ENCODE data around the gene XRCC1.
"Not testable (repeated sequence)": the region's sequence is repeated elsewhere in the genome, so short reads cannot be mapped to it uniquely, and the experiment has no call there.

XRCC1 gene

DNA sequence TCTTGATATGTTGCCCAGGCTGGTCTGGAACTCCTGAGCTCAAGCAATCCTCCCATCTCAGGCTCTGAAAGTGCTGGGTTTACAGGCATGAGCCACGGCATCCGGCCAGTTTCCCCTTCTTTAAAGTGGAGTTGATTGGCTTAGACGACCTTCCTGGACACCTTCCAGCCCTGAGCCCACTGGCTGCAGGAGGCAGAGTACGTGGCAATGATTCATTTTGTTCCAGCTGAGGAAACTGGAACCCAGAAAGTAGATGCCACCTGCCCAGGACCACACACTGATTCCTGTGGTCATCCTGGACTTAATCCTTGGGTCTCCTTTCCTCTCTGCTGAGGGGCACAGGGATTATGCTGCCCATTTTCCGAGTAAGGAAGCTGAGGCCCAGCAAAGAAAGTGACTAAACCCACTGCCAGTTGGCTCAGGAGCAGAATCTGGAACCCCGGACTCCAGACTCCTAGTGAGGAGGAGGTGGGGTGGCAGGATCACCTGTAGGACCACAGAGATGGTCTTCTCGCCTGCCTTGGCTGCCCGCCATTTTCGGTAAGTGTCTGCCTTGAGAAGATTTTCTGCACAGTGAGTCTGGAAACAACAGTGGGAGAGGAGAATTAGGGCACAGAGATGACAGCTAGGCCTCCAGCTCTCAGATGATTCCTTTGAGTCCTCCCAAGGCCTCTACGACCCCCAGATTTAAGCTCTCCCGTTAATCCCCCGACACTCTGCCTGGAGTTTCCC is 737 bp downstream of the XRCC1 start:
- DNase-seq = no peak

DNA sequence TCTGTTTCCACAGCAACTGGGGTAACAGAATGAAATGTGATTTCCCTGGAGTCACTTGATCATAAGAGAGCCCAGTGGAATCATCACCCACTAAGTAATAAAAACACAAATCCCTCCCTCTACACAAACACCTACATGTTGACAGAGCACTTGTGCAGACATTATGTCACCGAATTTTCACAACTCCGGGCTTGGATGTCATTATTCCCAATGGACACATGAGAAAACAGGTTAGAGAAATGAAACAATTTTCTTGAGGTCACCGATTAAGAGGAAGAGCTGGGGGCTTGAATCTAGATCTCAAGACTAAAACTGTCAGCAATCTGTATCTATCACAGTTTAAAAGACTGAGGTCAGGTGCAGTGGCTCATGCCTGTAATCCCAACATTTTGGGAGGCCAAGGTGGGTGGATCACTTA is 3.1 kb downstream of the XRCC1 start:
- no peak for DNase-seq

DNA sequence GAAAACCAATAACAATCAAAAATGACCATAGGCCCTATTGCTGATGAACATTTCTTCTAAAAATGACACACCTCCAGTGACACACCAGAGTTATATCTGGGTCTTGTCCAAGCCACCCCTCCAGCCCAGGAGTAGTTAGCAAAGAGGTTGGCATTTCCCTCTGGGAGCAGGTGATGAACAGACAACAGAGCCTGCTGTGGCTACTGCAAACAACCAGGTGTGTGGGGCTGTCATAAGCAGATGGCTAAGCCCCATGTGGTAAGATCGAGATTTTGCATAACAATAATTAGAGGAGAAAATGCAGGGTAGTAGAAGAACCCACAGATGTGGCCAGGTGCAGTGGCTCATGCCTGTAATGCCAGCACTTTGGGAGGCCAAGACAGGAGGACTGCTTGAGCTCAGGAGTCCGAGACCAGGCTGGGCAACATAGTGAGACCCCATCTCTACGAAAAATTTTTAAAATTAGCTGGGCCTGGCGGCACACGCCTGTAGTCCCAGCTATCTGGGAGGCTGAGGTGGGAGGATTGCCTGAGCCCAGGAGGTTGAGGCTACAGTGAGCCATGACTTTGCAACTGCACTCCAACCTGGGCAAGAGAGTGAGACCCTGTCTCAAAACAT is 5.0 kb downstream of the XRCC1 start:
- DNase-seq = peak; percentile 91

DNA sequence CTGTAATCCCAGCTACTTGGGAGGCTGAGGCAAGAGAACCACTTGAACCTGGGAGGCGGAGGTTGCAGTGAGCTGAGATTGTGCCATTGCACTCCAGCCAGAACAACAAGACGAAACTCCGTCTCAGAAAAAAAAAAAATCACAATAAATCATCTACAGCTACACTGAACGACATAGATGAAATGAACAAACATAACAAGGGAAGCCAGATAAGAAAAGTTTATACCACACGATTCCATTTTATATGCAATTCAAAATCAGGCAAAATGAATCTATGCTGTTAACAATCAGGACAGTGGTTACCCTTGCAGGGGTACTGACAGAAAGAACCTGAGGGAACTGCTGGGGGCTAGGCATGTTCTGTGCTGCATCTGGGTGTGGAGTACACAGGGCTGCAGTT is 5.7 kb downstream of the XRCC1 start:
- DNase-seq = no peak

DNA sequence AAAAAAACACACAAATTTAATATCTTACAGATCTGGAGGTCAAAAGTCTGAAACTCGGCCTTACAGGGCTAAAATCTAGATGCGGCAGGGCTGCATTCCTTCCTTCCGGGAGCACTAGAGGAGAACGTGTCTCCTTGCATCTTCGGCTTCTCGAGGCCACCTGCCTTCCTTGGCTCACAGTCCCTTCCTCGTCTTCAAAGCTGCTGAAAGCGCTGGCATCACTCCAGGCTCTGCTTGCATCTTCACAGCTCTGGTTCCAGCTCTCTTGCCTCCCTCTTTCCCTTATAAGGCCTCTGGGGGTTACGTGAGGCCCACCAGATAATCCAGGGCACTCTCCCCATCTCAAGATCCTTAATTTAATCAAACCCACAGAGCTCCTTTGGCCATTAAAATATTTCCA is 10.5 kb downstream of the XRCC1 start:
- no peak for DNase-seq

GRCh38 chr19:43563816-43564457 is 11.4 kb downstream of the XRCC1 start:
- DNase-seq = no peak

DNA sequence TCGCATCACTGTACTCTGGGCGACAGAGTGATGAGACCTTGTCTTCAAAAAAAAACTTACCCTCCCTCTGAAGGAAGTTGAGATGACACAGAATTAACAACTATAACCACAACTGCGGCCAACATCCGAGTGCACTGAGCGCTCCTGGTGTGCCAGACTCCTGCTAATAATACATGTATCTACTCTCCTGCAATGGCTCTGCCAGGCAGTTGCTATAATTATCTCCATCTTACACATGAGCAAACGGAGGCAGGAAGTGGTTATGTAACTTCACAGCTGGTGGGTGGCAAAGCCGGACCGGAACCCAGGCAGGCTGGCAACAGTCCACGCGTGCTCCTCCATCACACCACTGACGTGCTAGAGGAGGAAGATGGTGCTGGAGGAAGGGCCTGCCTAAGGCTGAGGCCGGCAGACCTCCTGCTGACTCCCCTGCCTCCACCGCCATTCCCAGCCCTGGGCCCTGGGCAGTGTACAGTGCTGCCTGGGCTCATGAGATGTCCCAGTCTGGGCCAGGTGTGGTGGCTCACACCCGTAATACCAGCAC is 12.6 kb downstream of the XRCC1 start:
- DNase-seq = peak; percentile 84

DNA sequence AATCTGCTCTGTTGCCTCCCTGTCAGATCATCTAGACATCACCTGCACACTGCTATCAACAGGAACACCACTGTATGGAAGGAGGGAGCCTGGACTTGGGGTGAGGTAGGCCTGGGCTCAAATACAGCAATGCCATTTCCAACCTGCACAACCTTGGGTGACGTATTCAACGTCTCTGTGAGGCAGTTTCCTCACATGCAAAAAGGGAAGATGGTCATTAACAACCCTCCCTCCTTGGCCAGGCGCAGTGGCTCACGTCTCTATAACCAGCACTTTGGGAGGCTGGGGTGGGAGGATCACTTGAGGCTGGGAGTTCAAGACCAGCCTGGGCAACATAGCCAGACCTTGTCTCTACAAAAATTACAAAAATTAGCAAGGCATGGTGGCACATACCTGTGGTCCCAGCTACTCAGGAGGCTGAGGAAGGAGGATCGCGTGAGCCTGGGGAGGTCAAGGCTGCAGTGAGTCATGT is 13.1 kb downstream of the XRCC1 start:
- DNase-seq = no peak

DNA sequence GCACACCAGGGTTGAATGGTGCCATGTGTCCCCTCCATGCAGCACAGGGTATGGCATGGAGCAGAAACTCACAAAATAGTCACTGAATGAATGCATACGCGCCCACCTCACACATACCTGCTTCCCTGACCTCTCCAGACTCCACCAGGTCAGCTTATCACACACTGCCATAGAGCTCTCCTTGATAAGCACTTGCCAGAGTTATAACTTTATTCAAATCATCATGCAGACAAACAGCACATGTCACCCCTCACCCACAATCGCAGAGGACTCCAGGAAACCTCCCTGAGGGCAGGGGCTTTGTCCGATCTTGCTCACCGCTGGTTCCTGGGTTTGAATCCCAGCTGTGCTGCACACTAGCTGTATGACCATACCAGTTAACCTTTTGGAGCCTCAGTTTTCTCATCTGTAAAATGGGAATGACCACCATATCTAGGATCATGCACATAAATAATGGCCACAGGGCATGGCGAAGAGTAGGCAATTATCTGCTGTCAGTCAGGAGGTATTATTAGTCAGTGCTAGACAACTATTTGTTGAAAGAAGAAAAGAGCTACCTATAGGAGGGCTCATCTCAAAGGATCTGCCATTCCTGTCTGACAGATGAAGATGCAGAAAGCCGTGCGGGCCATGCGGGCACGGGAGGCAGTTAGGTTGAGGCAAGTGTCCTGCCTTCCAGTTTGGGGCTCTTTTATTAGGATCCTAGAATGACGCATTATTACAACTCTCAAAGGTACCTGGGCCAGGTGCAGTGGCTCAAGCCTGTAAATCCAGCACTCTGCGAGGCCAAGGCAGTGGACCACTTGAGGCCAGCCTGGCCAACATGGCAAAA is 14.0 kb downstream of the XRCC1 start:
- no peak for DNase-seq

DNA sequence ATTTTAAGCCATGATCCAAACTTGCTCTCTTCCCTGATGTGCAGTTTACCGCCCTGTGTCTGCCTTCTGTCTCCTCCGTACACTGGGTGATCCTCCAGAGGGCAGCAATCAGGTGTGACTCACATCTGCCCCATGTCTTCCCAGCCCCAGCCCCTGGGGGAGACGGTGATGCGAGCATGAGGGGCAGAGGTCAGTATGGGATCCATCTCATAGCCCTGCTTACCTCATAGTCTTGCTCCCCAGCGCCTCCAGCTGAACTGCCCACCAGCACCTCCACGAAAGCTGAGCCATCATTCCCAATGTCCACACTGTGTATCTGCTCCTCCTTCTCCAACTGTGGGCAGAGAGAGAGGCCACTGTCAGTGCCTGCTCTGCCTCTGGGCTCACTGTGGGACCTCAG is 14.6 kb downstream of the XRCC1 start:
- no peak for DNase-seq

GRCh38 chr19:43555185-43555770 is 20.0 kb downstream of the XRCC1 start:
- peak; percentile 44 for DNase-seq

DNA sequence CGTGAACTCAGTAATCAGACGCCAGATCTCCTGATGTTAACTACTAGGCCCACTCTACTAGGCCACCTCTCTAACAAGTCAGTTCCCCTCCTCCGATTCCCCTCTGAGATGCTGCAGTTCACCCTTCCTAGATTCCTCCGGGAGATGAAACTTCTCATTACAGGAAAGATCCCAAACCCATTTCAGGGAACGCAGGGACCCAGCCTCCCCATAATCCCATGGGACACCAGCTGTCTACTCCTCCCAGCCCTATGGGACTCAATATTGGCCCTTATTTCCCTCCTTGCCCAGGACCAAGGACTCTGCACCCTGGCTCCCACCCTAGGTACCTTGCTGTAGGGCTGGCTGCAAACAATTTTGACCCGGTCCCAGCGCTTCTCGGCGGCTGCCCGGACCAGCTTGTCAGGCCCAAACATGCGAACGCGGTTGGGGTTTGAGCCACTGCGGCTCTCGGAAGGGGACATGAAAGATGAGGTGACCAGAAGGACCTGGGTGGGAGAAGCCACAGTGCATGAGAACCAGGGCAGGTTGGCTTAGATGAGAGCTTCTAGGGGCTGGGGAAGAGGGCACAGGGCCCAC is 20.9 kb downstream of the XRCC1 start:
- no peak for DNase-seq

GRCh38 chr19:43553656-43554055 is 21.7 kb downstream of the XRCC1 start:
- no peak for DNase-seq

- no peak for DNase-seq
Measured at GRCh38 chr19:43552616-43553015, 22.7 kb downstream of the XRCC1 start.

- no peak for DNase-seq
Measured at GRCh38 chr19:43552198-43552450, 23.2 kb downstream of the XRCC1 start.

GRCh38 chr19:43551399-43552197 is 23.7 kb downstream of the XRCC1 start:
- DNase-seq = no peak

DNA sequence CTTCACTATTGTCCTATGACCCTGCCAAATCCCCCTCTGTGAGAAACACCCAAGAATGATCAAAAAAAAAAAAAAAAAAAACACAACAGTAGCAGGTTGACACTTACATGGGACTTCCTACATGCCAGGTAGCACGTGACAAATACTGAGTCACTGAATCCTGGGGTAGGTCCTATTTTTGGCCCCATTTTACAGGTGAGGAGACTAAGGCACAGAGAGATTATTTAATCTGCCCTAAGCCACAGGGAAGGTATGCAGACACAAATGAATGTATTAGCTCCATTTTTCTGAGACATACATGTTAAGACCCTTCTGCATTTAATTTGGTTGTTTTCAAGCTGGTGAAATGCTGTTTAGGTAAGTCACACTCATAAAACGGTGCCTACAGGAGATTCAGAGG is 26.6 kb downstream of the XRCC1 start:
- DNase-seq = no peak

DNA sequence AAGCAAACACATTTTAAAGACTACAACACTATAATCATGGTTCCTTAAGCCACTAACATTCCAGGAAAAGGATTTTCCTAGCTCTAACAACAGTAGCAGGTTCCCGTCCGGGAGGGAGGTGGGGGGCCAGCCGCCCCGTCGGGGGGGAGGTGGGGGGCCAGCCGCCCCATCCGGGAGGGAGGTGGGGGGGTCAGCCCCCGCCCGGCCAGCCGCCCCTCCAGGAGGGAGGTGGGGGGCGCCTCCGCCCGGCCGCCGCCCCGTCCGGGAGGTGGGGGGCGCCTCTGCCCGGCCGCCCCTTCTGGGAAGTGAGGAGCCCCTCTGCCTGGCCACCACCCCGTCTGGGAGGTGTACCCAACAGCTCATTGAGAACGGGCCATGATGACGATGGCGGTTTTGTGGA is 27.4 kb downstream of the XRCC1 start:
- DNase-seq = not testable (repeated sequence)

DNA sequence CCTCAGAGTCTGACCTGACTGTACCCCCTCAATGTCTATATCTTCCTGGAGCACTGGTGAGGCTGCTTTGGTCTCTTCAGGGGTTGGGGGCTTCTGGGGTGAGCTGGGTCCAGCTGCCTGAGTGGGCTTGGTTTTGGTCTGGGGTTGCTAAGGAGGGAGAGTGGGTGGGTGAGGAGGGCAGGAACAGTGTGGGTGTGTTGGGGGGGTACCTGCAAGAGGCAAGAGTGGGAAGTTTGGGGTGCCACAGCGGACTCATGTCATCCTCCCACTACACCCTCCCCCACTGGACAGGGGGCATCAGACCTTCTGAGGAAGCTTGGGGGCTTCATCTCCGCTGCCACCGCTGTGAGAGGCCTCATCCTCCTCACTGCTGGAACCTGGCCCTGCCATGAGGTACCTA is 28.7 kb downstream of the XRCC1 start:
- no peak for DNase-seq

DNA sequence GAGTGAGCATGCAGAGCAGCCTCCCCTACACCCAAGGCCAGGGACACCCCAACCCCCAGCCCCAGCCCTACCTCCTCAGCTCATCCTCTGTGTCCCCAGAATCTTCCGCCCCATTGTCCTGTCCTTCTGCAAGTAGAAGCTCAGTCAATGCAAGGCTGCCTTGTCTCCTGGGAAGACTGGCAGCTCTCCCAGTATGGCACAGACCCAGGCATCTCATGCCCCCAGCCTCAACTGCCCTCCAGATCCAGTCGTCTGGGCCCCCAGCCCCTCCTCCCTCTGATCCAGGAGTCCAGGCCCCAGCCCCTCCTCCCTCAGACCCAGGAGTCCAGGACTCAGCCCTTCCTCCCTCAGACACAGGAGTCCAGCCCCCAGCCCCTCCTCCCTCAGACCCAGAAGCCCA is 29.3 kb downstream of the XRCC1 start:
- DNase-seq = no peak

- no peak for DNase-seq
Measured at GRCh38 chr19:43545276-43545675, 30.1 kb downstream of the XRCC1 start.

DNA sequence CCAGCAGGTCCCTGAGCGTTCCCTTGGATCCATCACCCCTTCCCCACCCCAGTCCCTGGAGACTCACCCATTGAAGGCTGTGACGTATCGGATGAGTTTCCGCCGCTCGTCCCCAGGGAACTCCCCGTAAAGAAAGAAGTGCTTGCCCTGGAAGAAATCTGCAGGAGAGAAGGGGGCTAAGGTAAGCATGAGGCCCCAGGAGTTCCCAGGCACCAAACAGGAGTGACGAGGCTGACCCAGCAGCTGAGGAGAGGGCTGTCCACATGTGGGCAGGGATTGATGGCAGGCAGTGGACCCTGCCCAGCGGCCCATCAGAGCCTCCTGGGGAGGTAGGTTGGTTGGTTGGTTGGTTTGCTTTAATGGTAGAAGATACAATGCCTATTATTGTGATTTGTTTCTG is 31.2 kb downstream of the XRCC1 start:
- DNase-seq = no peak

All from COR-L47 (cell line).